Cardiac fibroblast (primary cell): ENCODE measurements around the gene VASN.
"Not testable (repeated sequence)": the region's sequence is repeated elsewhere in the genome, so short reads cannot be mapped to it uniquely, and the experiment has no call there.

ENCODE experiments used
- DNase-seq, 2 donors: peaks; one replicate each; pipeline versions ENCODE4 v3.0.0 to v3.0.0-alpha.2; 2010; ENCODE audit warnings: low read depth in 2 of 2
- H3K4me3 ChIP-seq, 2 donors: replicated peaks in 1 of 2; 1 replicate in 1 of 2; 2 replicates in 1 of 2; pipeline ENCODE4 v1.5.1; 2011; ENCODE audit warnings: low read depth in 2 of 2, low read length in 2 of 2, mild to moderate bottlenecking in 2 of 2, moderate library complexity in 1 of 2
- CTCF ChIP-seq: IDR thresholded peaks from one replicate; pipeline ENCODE4 v1.5.1; 2011; ENCODE audit warnings: low read depth, mild to moderate bottlenecking, low read length, inconsistent platforms

VASN gene

GRCh38 chr16:4342866-4343744 lies 28.5 kb upstream of the VASN start:
- no peak overlapping the region for H3K4me3 ChIP-seq
- no peak for TF ChIP-seq CTCF
- DNase-seq, result no peak

GRCh38 chr16:4344300-4344982 lies 27.2 kb upstream of the VASN start:
- DNase-seq, result peak in 1 of 2 donors; percentile 22
- not testable (repeated sequence) for H3K4me3 ChIP-seq

GRCh38 chr16:4344983-4345835 lies 26.4 kb upstream of the VASN start:
- no peak for DNase-seq
- no peak overlapping the region for H3K4me3 ChIP-seq
- TF ChIP-seq CTCF, result no peak

- no peak overlapping the region for H3K4me3 ChIP-seq
- TF ChIP-seq CTCF, result no peak
- DNase-seq, result no peak
These were observed 25.5 kb upstream of the VASN start for GRCh38 chr16:4345836-4346781.

GRCh38 chr16:4347010-4347409 lies 24.6 kb upstream of the VASN start:
- H3K4me3 ChIP-seq, result no peak overlapping the region
- TF ChIP-seq CTCF, result no peak
- peak; percentile 36 to 56 for DNase-seq

- no peak for TF ChIP-seq CTCF
- DNase-seq, result no peak
- no peak overlapping the region for H3K4me3 ChIP-seq
These were observed 23.7 kb upstream of the VASN start for GRCh38 chr16:4347765-4348509.
